Measurements from ENCODE around the gene PVR. TPM values are rescaled to one million over a fixed set of nuclear protein-coding genes. Genes with fewer than 3 reads are reported as not detected.
"Not testable (repeated sequence)": the region's sequence is repeated elsewhere in the genome, so short reads cannot be mapped to it uniquely, and the experiment has no call there.

Gene PVR
- total RNA-seq, 2 experiments from 2014 or later, result 2.4 to 7.8 TPM

DNA sequence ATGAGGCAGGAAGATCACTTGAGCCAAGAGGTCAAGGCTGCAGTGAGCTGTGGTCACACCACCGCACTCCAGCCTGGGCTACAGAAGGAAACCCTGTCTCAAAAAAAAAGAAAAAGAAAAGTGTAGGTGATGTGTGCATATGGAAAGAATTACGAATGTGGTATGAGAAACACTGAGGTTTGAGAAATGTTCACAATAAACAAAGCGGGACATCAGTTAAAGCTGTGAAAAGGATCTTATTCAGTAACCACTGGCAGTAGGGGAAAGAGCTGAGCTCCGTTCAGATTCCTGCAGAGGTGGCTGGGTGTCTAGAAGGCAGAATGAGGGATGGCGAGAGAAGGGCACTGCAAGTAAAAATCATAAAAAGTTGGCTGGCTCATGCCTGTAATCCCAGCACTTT is 34.5 kb upstream of the PVR start:
- CTCF ChIA-PET, result no interaction called here
- no peak overlapping the region for H3K4me3 Mint-ChIP-seq
- no peak overlapping the region for H3K27ac Mint-ChIP-seq
- H3K36me3 Mint-ChIP-seq, result no peaks in the 10 kb centered on the region
- no peak for DNase-seq
- no peak for ATAC-seq
- H3K27me3 Mint-ChIP-seq, result no peaks in the 10 kb centered on the region
- peaks cover 8% of the 10 kb centered on the region for H3K9me3 Mint-ChIP-seq (ENCODE audit: low read depth)
- peaks cover 4% of the 10 kb centered on the region for H3K4me1 Mint-ChIP-seq

DNA sequence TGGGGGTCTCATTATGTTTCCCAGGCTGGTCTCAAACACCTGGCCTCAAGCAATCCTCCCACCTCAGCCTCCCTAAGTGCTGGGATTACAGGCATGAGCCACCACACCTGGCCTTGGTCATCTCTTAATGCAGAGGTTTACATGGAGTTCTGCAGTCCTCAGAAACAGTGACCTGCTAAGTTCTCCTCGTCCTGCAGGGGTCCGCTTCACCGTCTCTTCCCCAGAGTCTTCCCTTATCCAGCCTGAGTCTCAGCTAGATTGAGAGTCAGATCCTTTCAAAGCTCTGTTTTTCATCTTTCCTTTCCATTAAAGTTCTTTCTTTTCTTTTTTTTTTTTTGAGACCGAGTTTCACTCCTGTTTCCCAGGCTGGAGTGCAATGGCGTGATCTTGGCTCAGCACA is 33.2 kb upstream of the PVR start:
- not testable (repeated sequence) for ATAC-seq; H3K4me1 Mint-ChIP-seq; H3K9me3 Mint-ChIP-seq (ENCODE audit: low read depth); H3K27me3 Mint-ChIP-seq; DNase-seq; H3K36me3 Mint-ChIP-seq; H3K4me3 Mint-ChIP-seq; H3K27ac Mint-ChIP-seq
- CTCF ChIA-PET, result interaction anchor here (1.2 kb wide), 1 partner anchor 10 kb away, joined by 3 read pairs; no protein-coding TSS in a partner anchor

DNA sequence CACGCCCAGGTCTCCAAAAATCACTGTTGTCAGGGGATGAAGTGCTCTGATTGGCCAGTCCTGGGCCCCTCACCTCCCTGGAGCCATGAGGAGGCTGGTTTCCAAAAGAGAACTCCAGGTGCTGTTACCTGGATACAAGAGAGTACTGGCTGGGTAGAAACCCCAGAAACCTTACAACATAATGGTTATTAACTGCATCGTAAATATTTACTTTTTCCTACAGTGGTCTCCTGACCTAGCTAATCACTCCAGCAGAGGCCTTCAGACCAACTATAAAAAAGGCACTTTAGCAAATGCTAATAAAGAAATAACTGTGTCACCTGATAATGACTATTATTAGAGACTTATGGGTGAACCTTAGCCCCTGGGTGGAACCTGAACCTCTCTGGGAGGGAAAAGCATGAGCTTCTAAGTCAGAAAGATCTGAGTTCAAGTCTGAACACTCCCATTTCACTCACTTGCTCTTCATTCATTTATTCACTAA is 31.9 kb upstream of the PVR start:
- no peaks in the 10 kb centered on the region for H3K27me3 Mint-ChIP-seq
- DNase-seq, result no peak
- H3K36me3 Mint-ChIP-seq, result no peaks in the 10 kb centered on the region
- peaks cover 3% of the 10 kb centered on the region for H3K9me3 Mint-ChIP-seq (ENCODE audit: low read depth)
- no peak overlapping the region for H3K4me3 Mint-ChIP-seq
- peaks cover 4% of the 10 kb centered on the region for H3K4me1 Mint-ChIP-seq
- no peak for ATAC-seq
- H3K27ac Mint-ChIP-seq, result no peak overlapping the region
- CTCF ChIA-PET, result no interaction called here

DNA sequence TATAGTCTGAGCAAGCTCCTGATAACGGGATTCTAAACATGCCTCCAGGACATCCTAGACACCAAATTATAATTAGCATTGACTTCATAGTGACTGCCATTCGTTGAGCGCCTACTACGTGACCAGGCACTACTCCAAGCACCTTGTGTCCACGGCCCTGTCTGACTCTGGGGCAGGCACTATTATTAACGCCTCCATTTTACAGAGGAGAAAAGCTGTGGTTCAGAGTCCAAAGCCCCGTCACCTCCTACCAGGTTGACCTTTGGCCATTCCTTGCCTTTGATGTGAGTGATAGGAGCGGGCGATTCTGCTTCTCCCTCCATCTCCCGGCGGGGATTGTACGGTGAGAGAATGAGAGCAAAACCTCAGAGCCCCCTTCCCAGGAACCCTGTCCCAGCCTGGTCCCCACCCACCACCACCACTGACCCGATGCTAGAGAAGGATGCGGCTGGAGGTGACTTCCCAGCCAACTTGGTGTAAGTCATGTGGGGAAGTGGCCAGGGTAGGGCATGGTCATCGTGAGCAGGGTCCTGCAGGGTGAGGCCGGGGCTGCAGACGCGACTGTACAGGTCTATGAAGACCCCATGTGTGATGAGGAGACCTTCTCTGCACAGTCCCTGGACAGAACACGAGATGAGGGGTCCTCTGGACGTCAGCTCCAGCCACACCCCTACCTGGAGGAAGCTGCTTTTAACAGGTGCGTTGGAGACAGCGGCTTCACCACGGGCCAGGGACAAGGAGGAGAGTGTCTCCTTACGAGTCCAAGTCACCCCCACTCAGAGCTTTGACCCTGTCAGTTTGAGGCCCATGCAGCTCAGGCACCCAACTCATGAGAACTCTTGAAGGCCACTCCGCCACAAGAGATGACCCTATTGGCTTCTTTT is 30.2 kb upstream of the PVR start, which contains the start of gene IGSF23:
Gene IGSF23 (plus strand): TSS at position 269 of the 884 bp plus-strand sequence. CDS start 83 bp downstream, at position 352.
- Mint-ChIP-seq H3K4me3 (no peak within 1 kb of the TSS), H3K36me3 (no peaks in the 10 kb centered on the region), H3K9me3 (ENCODE audit: low read depth) (peaks cover 3% of the 10 kb centered on the region), H3K4me1 (no peaks in the 10 kb centered on the region), H3K27me3 (no peaks in the 10 kb centered on the region), H3K27ac (no peak within 1 kb of the TSS)
- CTCF ChIA-PET, result interaction anchor here (1.2 kb wide), 1 partner anchor 42 kb away, joined by 5 read pairs; no protein-coding TSS in a partner anchor
- ATAC-seq (no peak), DNase-seq (no peak)

DNA sequence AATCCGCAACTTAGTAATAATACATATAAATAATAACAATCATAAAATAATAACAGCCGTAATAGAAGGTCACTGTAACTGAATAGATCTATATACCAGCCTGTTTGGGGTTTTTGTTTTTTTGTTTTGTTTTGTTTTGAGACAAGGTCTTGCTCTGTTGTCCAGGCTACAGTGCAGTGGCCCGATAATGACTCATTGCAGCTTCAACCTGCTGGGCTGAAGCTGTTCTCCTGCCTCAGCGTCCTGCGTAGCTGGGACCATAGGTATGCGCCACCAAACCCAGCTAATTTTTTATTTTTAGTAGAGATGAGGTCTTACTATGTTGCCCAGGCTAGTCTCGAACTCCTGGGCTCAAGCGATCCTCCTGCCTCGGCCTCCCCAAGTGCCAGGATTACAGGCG is 29.4 kb upstream of the PVR start:
- no peak overlapping the region for H3K4me3 Mint-ChIP-seq
- H3K27ac Mint-ChIP-seq, result no peak overlapping the region
- no peaks in the 10 kb centered on the region for H3K36me3 Mint-ChIP-seq
- H3K9me3 Mint-ChIP-seq (ENCODE audit: low read depth), result peaks cover 3% of the 10 kb centered on the region
- CTCF ChIA-PET, result no interaction called here
- H3K4me1 Mint-ChIP-seq, result no peaks in the 10 kb centered on the region
- DNase-seq (no peak), ATAC-seq (no peak)
- no peaks in the 10 kb centered on the region for H3K27me3 Mint-ChIP-seq

DNA sequence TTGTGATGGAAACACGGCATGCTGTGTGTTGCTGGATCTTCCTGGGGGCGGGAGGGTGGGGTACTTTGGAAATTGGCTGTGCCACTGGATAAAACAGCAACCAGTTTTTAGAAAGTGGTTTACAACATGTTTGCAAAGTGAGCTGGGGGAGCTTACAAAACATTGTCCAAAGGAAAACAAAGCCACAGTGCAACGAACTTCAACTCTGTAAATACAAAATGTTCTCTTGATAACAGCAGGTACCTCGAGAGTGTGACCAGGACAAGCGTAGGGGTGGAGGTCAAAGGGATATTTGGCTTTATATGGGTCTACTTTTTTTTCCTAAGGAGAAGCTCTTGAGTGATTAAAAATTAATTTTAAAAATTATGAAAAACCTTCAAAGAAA is 27.9 kb upstream of the PVR start:
- CTCF ChIA-PET, result interaction anchor here (1.4 kb wide), 1 partner anchor 39 kb away, joined by 3 read pairs; no protein-coding TSS in a partner anchor
- H3K9me3 Mint-ChIP-seq (ENCODE audit: low read depth), result peaks cover 3% of the 10 kb centered on the region

DNA sequence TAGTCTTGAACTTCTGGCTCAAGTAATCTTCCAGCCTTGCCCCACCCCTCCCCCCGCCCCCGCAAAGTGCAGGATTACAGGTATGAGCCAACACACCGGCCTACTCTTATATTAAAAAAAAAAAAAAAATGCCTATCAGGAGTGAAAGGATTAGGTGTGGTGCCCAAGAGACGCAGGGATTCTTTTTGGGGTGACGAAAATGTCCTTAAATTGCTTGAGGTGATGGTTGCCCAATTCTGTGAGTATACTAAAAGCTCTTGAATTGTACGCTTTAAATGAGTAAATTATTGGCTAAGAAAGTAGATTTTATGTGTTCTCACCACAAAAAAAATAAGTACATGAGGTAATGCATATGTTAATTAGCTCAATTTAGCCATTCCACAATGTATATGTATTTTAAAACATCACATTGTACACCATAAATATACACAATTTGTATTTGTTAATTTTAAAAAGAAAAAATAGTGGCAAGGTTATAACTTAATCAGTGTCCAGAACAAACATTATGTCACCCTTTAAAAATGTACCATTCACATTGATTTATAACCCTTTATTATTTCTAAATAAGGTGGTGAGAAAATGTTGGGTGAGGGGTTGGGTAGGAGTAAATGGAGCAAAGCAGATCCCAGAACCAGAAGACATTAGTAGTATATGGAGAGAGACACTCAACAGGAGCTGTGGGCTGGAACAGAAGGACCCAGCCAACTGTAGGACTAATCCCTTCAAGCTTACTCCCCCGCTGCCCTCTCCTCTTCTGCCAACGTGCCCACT is 26.4 kb upstream of the PVR start:
- CTCF ChIA-PET, result no interaction called here
- H3K27ac Mint-ChIP-seq, result no peak overlapping the region
- no peak for DNase-seq
- peaks cover 3% of the 10 kb centered on the region for H3K9me3 Mint-ChIP-seq (ENCODE audit: low read depth)
- H3K36me3 Mint-ChIP-seq, result no peaks in the 10 kb centered on the region
- H3K27me3 Mint-ChIP-seq, result no peaks in the 10 kb centered on the region
- ATAC-seq, result no peak
- no peaks in the 10 kb centered on the region for H3K4me1 Mint-ChIP-seq
- H3K4me3 Mint-ChIP-seq, result no peak overlapping the region

More for the DNA sequence above, 27.9 kb upstream of the PVR start:
- Mint-ChIP-seq H3K27ac (no peak overlapping the region), H3K27me3 (no peaks in the 10 kb centered on the region), H3K4me3 (no peak overlapping the region), H3K36me3 (no peaks in the 10 kb centered on the region), H3K4me1 (no peaks in the 10 kb centered on the region)
- ATAC-seq (no peak), DNase-seq (no peak)

DNA sequence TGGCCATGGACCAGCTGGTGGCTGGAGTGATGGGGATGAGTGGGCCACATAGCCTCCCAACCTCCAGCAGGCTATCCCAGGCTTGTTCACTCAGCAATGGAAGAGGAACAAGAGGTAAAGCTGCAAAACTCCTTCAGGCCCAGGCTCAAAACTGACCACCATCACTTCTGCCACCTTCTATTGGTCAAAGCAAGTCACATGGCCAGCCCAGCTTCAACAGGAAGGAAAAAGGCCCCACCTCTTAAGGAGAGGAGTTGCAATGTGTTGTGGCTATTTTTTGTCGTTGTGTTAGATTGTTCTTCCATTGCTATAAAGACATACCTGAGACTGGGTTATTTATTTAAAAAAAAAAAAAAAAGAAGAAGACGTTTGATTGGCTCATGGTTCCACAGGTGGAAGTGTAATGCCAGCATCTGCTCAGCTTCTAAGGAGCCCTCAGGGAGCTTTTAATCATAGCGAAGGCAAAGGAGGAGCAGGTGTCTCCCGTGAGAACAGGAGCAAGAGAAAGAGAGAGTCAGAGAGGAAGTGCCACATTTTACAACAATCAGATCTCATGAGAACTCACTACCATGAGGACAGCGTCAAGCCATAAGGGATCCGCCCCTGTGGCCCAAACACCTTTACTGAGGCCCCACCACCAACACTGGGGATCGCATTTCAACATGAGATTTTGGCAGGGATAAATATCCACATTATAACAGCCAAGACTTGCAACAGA is 24.9 kb upstream of the PVR start:
- H3K36me3 Mint-ChIP-seq, result no peaks in the 10 kb centered on the region
- no peaks in the 10 kb centered on the region for H3K27me3 Mint-ChIP-seq
- no peak overlapping the region for H3K4me3 Mint-ChIP-seq
- no peaks in the 10 kb centered on the region for H3K4me1 Mint-ChIP-seq
- CTCF ChIA-PET, result no interaction called here
- ATAC-seq (no peak), DNase-seq (no peak)
- H3K9me3 Mint-ChIP-seq (ENCODE audit: low read depth), result peaks cover 3% of the 10 kb centered on the region
- H3K27ac Mint-ChIP-seq, result no peak overlapping the region

DNA sequence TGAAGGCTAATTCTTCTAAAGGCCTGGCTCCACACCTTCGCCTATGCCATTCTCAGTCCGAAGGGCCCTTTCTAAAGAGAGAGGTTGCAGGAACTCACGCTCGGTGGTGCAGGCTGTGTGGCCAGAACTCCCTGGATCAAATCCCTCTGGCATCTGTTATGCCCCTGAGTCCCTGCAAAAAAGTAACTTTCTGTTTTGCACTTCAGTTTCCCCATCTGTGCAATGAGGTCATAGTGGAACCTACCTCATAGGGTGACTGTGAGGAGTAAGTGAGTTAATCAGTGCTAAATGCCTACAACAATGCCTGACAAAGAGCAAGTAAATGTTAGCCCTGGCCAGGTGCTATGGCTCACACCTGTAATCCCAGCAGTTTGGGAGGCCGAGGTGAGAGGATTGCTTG is 23.0 kb upstream of the PVR start:
- Mint-ChIP-seq H3K9me3 (ENCODE audit: low read depth) (peaks cover 3% of the 10 kb centered on the region), H3K36me3 (no peaks in the 10 kb centered on the region), H3K4me1 (no peaks in the 10 kb centered on the region), H3K27me3 (no peaks in the 10 kb centered on the region), H3K27ac (no peak overlapping the region), H3K4me3 (no peak overlapping the region)
- no peak for ATAC-seq
- DNase-seq, result no peak
- CTCF ChIA-PET, result interaction anchor here (1.2 kb wide), 1 partner anchor 37 kb away, joined by 3 read pairs; no protein-coding TSS in a partner anchor

DNA sequence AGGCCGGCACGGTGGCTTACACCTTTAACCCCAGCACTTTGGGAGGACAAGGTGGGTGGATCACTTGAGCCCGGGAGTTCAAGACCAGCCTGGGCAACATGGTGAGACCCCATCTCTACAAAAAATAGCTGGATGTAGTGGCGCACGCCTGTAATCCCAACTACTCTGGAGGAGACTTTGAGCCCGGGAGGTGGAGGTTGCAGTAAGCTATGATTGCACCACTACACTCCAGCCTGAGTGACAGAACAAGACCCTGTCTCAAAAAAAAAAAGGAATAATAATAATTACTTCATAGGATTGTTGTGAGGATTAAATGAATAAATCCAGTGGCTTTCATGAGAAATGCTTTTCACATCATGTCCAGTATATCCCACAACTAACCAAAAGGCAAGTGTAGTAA is 22.3 kb upstream of the PVR start:
- CTCF ChIA-PET, result interaction anchor here (0.7 to 1.2 kb wide), 2 partner anchors 34 to 36 kb away, joined by 3 read pairs; no protein-coding TSS in a partner anchor
- Mint-ChIP-seq H3K36me3 (no peaks in the 10 kb centered on the region), H3K9me3 (ENCODE audit: low read depth) (peaks cover 3% of the 10 kb centered on the region), H3K27me3 (no peaks in the 10 kb centered on the region), H3K4me1 (no peaks in the 10 kb centered on the region), H3K27ac (no peak overlapping the region), H3K4me3 (no peak overlapping the region)
- DNase-seq (no peak), ATAC-seq (no peak)

DNA sequence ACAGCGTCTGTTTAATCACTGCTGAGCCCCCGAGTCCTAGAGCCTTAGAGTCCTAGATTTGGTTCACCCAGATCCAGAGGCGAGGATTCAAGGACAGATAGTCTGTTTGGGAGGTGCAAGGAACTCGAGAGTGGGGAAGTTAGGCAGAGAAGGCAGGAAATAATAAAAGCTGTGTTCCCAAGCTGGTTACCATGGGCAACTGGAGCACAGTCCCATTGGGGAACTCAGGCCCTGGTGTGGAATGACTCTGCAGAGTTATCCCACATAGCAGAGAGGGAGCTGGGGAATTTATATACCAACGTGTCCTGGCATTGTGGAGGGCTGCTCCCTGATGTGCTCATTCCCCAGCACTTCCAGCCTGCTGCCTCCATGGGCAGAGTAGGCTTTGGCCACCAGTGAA is 20.6 kb upstream of the PVR start:
- H3K36me3 Mint-ChIP-seq, result no peaks in the 10 kb centered on the region
- H3K27ac Mint-ChIP-seq, result no peak overlapping the region
- CTCF ChIA-PET, result no interaction called here
- no peak for DNase-seq
- H3K9me3 Mint-ChIP-seq (ENCODE audit: low read depth), result peaks cover 3% of the 10 kb centered on the region
- no peak overlapping the region for H3K4me3 Mint-ChIP-seq
- H3K4me1 Mint-ChIP-seq, result no peaks in the 10 kb centered on the region
- ATAC-seq, result no peak
- no peaks in the 10 kb centered on the region for H3K27me3 Mint-ChIP-seq

DNA sequence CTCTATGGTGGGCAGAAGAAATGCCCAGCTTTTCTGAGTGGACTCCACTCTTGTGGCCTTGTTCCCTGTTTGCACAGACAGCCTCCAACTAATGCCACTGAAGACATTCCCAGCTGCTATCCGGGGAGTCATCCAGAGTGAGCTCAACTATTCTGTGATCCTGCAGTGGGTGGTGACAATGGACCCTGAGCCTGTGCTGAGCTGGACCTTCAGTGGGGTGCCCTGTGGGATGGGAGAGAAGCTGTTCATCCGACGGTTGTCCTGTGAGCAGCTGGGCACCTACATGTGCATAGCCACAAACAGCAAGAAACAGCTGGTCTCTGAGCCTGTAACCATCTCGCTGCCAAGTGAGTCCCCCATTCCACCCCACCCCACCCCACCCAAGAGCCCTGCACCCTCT is 20.1 kb upstream of the PVR start:
- Mint-ChIP-seq H3K36me3 (no peaks in the 10 kb centered on the region), H3K27ac (no peak overlapping the region), H3K9me3 (ENCODE audit: low read depth) (peaks cover 3% of the 10 kb centered on the region), H3K4me3 (no peak overlapping the region), H3K4me1 (no peaks in the 10 kb centered on the region), H3K27me3 (no peaks in the 10 kb centered on the region)
- DNase-seq, result no peak
- CTCF ChIA-PET, result no interaction called here
- ATAC-seq, result no peak

DNA sequence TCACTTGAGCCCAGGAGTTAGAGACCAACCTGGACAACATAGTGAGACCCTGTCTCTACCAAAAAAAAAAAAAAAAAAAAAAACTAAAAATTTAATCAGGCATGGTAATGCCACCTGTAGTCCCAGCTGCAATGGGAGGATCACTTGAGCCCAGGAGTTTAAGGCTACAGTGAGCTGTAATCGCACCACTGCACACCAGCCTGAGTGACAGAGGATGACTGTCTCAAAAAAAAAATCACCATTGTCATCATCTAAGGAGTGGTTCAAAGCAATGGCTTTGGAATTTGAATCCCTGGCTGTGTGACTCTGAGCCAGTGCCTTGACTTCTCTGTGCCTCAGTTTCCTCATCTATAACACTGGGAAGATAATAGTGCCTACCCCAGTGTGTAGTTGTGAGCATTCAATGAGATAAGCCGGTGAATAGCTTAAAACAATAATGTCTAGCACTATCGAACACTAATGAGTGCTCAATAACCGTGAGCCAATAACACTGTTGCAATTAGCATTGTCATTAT is 18.8 kb upstream of the PVR start:
- DNase-seq (no peak), ATAC-seq (no peak)
- H3K36me3 Mint-ChIP-seq, result no peaks in the 10 kb centered on the region
- H3K4me3 Mint-ChIP-seq, result no peak overlapping the region
- H3K27me3 Mint-ChIP-seq, result no peaks in the 10 kb centered on the region
- H3K4me1 Mint-ChIP-seq, result no peaks in the 10 kb centered on the region
- no peak overlapping the region for H3K27ac Mint-ChIP-seq
- H3K9me3 Mint-ChIP-seq (ENCODE audit: low read depth), result no peaks in the 10 kb centered on the region
- CTCF ChIA-PET, result no interaction called here

All from activated CD8-positive, alpha-beta memory T cell treated with anti-CD3 and anti-CD28 coated beads, Interleukin-2, amount 10 ng/mL, durations not matched to agents 7 days and 5 days (primary cell).